Measurements from ENCODE around the gene TUBB2B.

Gene TUBB2B

GRCh38 chr6:3221578-3221977 lies 5.9 kb downstream of the TUBB2B start:
- Histone ChIP-seq H3K4me1 (ENCODE audit: control insufficient read depth, insufficient read depth, low read depth, low read length) (peaks cover 1% of the 10 kb centered on the region), H4K91ac (ENCODE audit: low read length) (no peak overlapping the region), H4K8ac (ENCODE audit: low read length) (no peak overlapping the region), H3K27ac (ENCODE audit: low read length, poor library complexity, severe bottlenecking) (no peak overlapping the region), H3K9ac (ENCODE audit: low read length) (no peak overlapping the region), H2AK5ac (ENCODE audit: low read length, severe bottlenecking) (no peak overlapping the region), H3K4me2 (ENCODE audit: low read length, poor library complexity, severe bottlenecking) (no peak overlapping the region), H3K4me3 (ENCODE audit: insufficient read depth in 1 of 2, low read depth in 1 of 2, low read length in 2 of 2) (no peak overlapping the region), H2BK5ac (ENCODE audit: low read depth, low read length, poor library complexity, severe bottlenecking) (no peak overlapping the region), H3K79me1 (replicated peaks; ENCODE audit: low read length, poor library complexity, severe bottlenecking) (no peaks in the 10 kb centered on the region), H2BK120ac (ENCODE audit: low read depth, low read length) (no peak overlapping the region), H3K27me3 (ENCODE audit: control insufficient read depth in 1 of 2, insufficient read depth in 1 of 2, low read length in 2 of 2) (peaks cover 17 to 70% of the 10 kb centered on the region in 2 experiments), H3K4ac (ENCODE audit: low read depth in 1 of 2, low read length in 2 of 2) (no peak overlapping the region), H2BK15ac (ENCODE audit: low read depth, poor library complexity, severe bottlenecking) (no peak overlapping the region), H3K14ac (ENCODE audit: low read length in 2 of 2) (no peak overlapping the region), H2BK12ac (ENCODE audit: low read length in 2 of 2) (no peak overlapping the region), H3K18ac (ENCODE audit: low read depth in 1 of 2, low read length in 2 of 2) (no peak overlapping the region), H3K36me3 (ENCODE audit: control insufficient read depth in 1 of 2, insufficient read depth in 2 of 2, low read depth in 1 of 2, low read length in 2 of 2) (no peaks in the 10 kb centered on the region), H3K23ac (ENCODE audit: low read length in 2 of 2) (no peak overlapping the region), H3K9me3 (ENCODE audit: control insufficient read depth, low read length) (no peaks in the 10 kb centered on the region), H2AFZ (ENCODE audit: low read depth, low read length) (no peak overlapping the region)
- 93% methylated on average over 4 of the region's 4 CpGs for WGBS
- DNase-seq, result no peak

- H3K18ac ChIP-seq (ENCODE audit: low read depth in 1 of 2, low read length in 2 of 2), result no peak overlapping the region
- no peak overlapping the region for H2BK12ac ChIP-seq (ENCODE audit: low read length in 2 of 2)
- no peak overlapping the region for H3K23ac ChIP-seq (ENCODE audit: low read length in 2 of 2)
- no peak overlapping the region for H2BK120ac ChIP-seq (ENCODE audit: low read depth, low read length)
- H2BK5ac ChIP-seq (ENCODE audit: low read depth, low read length, poor library complexity, severe bottlenecking), result no peak overlapping the region
- H3K36me3 ChIP-seq (ENCODE audit: control insufficient read depth in 1 of 2, insufficient read depth in 2 of 2, low read depth in 1 of 2, low read length in 2 of 2), result no peaks in the 10 kb centered on the region
- H2AFZ ChIP-seq (ENCODE audit: low read depth, low read length), result no peak overlapping the region
- no peaks in the 10 kb centered on the region for H3K79me1 ChIP-seq (replicated peaks; ENCODE audit: low read length, poor library complexity, severe bottlenecking)
- 91% methylated on average over 2 of the region's 2 CpGs for WGBS
- no peak overlapping the region for H3K4ac ChIP-seq (ENCODE audit: low read depth in 1 of 2, low read length in 2 of 2)
- no peak overlapping the region for H3K27ac ChIP-seq (ENCODE audit: low read length, poor library complexity, severe bottlenecking)
- H3K27me3 ChIP-seq (ENCODE audit: control insufficient read depth in 1 of 2, insufficient read depth in 1 of 2, low read length in 2 of 2), result peaks cover 12 to 60% of the 10 kb centered on the region in 2 experiments
- DNase-seq, result no peak
- no peaks in the 10 kb centered on the region for H3K9me3 ChIP-seq (ENCODE audit: control insufficient read depth, low read length)
- no peak overlapping the region for H4K91ac ChIP-seq (ENCODE audit: low read length)
- H3K4me1 ChIP-seq (ENCODE audit: control insufficient read depth, insufficient read depth, low read depth, low read length), result no peaks in the 10 kb centered on the region
- no peak overlapping the region for H3K9ac ChIP-seq (ENCODE audit: low read length)
- H2BK15ac ChIP-seq (ENCODE audit: low read depth, poor library complexity, severe bottlenecking), result no peak overlapping the region
- no peak overlapping the region for H3K4me2 ChIP-seq (ENCODE audit: low read length, poor library complexity, severe bottlenecking)
- H3K4me3 ChIP-seq (ENCODE audit: insufficient read depth in 1 of 2, low read depth in 1 of 2, low read length in 2 of 2), result no peak overlapping the region
- H4K8ac ChIP-seq (ENCODE audit: low read length), result no peak overlapping the region
- H2AK5ac ChIP-seq (ENCODE audit: low read length, severe bottlenecking), result no peak overlapping the region
- no peak overlapping the region for H3K14ac ChIP-seq (ENCODE audit: low read length in 2 of 2)
Observed at GRCh38 chr6:3220366-3220765, 7.1 kb downstream of the TUBB2B start.

GRCh38 chr6:3218266-3218665 lies 9.2 kb downstream of the TUBB2B start:
- H3K79me1 ChIP-seq (replicated peaks; ENCODE audit: low read length, poor library complexity, severe bottlenecking), result no peaks in the 10 kb centered on the region
- H2BK120ac ChIP-seq (ENCODE audit: low read depth, low read length), result no peak overlapping the region

GRCh38 chr6:3217286-3217685 lies 10.2 kb downstream of the TUBB2B start:
- H2AFZ ChIP-seq (ENCODE audit: low read depth, low read length), result no peak overlapping the region
- WGBS, result 91% methylated on average over 2 of the region's 2 CpGs
- no peak overlapping the region for H3K14ac ChIP-seq (ENCODE audit: low read length in 2 of 2)

More at GRCh38 chr6:3218266-3218665, 9.2 kb downstream of the TUBB2B start:
- Histone ChIP-seq H3K4me3 (ENCODE audit: insufficient read depth in 1 of 2, low read depth in 1 of 2, low read length in 2 of 2) (no peak overlapping the region), H3K27ac (ENCODE audit: low read length, poor library complexity, severe bottlenecking) (no peak overlapping the region), H4K8ac (ENCODE audit: low read length) (no peak overlapping the region), H3K9me3 (ENCODE audit: control insufficient read depth, low read length) (no peaks in the 10 kb centered on the region), H3K36me3 (ENCODE audit: control insufficient read depth in 1 of 2, insufficient read depth in 2 of 2, low read depth in 1 of 2, low read length in 2 of 2) (no peaks in the 10 kb centered on the region), H3K4ac (ENCODE audit: low read depth in 1 of 2, low read length in 2 of 2) (no peak overlapping the region), H2BK12ac (ENCODE audit: low read length in 2 of 2) (no peak overlapping the region), H3K14ac (ENCODE audit: low read length in 2 of 2) (no peak overlapping the region), H2AFZ (ENCODE audit: low read depth, low read length) (no peak overlapping the region), H3K4me1 (ENCODE audit: control insufficient read depth, insufficient read depth, low read depth, low read length) (no peaks in the 10 kb centered on the region), H2BK15ac (ENCODE audit: low read depth, poor library complexity, severe bottlenecking) (no peak overlapping the region), H3K9ac (ENCODE audit: low read length) (no peak overlapping the region), H3K23ac (ENCODE audit: low read length in 2 of 2) (no peak overlapping the region), H4K91ac (ENCODE audit: low read length) (no peak overlapping the region), H3K27me3 (ENCODE audit: control insufficient read depth in 1 of 2, insufficient read depth in 1 of 2, low read length in 2 of 2) (peaks cover 12 to 47% of the 10 kb centered on the region in 2 experiments), H2BK5ac (ENCODE audit: low read depth, low read length, poor library complexity, severe bottlenecking) (no peak overlapping the region), H2AK5ac (ENCODE audit: low read length, severe bottlenecking) (no peak overlapping the region), H3K4me2 (ENCODE audit: low read length, poor library complexity, severe bottlenecking) (no peak overlapping the region), H3K18ac (ENCODE audit: low read depth in 1 of 2, low read length in 2 of 2) (no peak overlapping the region)
- WGBS, result 95% methylated on average over 9 of the region's 10 CpGs
- no peak for DNase-seq

More at GRCh38 chr6:3217286-3217685, 10.2 kb downstream of the TUBB2B start:
- H3K36me3 ChIP-seq (ENCODE audit: control insufficient read depth in 1 of 2, insufficient read depth in 2 of 2, low read depth in 1 of 2, low read length in 2 of 2), result no peaks in the 10 kb centered on the region
- no peak overlapping the region for H2BK15ac ChIP-seq (ENCODE audit: low read depth, poor library complexity, severe bottlenecking)
- H2AK5ac ChIP-seq (ENCODE audit: low read length, severe bottlenecking), result no peak overlapping the region
- no peak overlapping the region for H3K4me3 ChIP-seq (ENCODE audit: insufficient read depth in 1 of 2, low read depth in 1 of 2, low read length in 2 of 2)
- H4K91ac ChIP-seq (ENCODE audit: low read length), result no peak overlapping the region
- H2BK12ac ChIP-seq (ENCODE audit: low read length in 2 of 2), result no peak overlapping the region
- H3K9ac ChIP-seq (ENCODE audit: low read length), result no peak overlapping the region
- H3K18ac ChIP-seq (ENCODE audit: low read depth in 1 of 2, low read length in 2 of 2), result no peak overlapping the region
- H3K4ac ChIP-seq (ENCODE audit: low read depth in 1 of 2, low read length in 2 of 2), result no peak overlapping the region
- H2BK120ac ChIP-seq (ENCODE audit: low read depth, low read length), result no peak overlapping the region
- no peak overlapping the region for H3K27ac ChIP-seq (ENCODE audit: low read length, poor library complexity, severe bottlenecking)
- H3K27me3 ChIP-seq (ENCODE audit: control insufficient read depth in 1 of 2, insufficient read depth in 1 of 2, low read length in 2 of 2), result peaks cover 12 to 39% of the 10 kb centered on the region in 2 experiments
- no peaks in the 10 kb centered on the region for H3K79me1 ChIP-seq (replicated peaks; ENCODE audit: low read length, poor library complexity, severe bottlenecking)
- H3K4me1 ChIP-seq (ENCODE audit: control insufficient read depth, insufficient read depth, low read depth, low read length), result no peaks in the 10 kb centered on the region
- H2BK5ac ChIP-seq (ENCODE audit: low read depth, low read length, poor library complexity, severe bottlenecking), result no peak overlapping the region
- DNase-seq, result no peak
- no peak overlapping the region for H3K4me2 ChIP-seq (ENCODE audit: low read length, poor library complexity, severe bottlenecking)
- no peaks in the 10 kb centered on the region for H3K9me3 ChIP-seq (ENCODE audit: control insufficient read depth, low read length)
- H3K23ac ChIP-seq (ENCODE audit: low read length in 2 of 2), result no peak overlapping the region
- no peak overlapping the region for H4K8ac ChIP-seq (ENCODE audit: low read length)

All from mesenchymal stem cell (in vitro differentiated cells and primary cell).